ENCODE measurements around the gene EXT2.

Gene EXT2

GRCh38 chr11:44208976-44209603 is 113.6 kb downstream of the EXT2 start:
- peak in 1 of 5 donors; percentile 11 for DNase-seq

- DNase-seq: no peak
These were observed 116.7 kb downstream of the EXT2 start for GRCh38 chr11:44212128-44212527.

DNA sequence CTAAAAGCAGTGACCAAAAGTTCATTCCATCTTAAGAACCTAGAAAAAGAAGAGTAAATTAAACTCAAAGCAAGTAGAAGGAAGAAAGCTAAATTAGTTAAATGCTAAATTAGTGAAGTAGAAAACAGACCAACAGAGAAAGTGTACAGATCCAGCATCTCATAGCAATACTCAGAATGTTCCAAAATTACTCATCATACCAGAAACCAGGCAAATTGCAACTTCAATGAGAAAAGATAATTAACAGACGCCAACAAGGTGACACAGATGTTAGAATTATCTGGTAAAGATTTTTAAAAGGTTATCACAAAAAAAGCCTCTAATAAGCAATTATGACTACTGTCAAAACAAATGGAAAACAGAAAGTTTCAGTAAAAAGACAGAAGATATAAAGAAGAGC is 117.7 kb downstream of the EXT2 start:
- no peak for DNase-seq

DNA sequence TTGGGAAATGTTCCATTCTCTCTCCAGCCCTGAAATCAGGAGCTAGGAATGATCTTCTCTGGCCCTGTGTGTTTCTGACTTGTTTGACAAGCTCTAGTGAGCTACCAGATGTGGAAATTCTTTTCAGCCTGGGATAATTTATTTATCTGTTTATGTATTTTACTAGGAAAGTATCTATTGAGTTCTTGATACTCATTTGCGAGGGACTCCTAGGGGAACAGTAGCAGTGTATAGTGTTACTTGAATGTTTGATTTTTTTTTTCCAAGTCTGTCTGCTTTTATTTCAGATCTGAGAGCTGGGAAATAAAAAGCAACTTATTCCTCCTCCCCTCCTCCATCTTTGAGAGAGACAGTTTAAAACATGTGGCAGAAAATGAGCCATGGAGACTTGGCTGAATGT is 122.0 kb downstream of the EXT2 start:
- no peak for DNase-seq

GRCh38 chr11:44219830-44220796 is 124.6 kb downstream of the EXT2 start:
- DNase-seq: no peak

- no peak for DNase-seq
These were observed 126.0 kb downstream of the EXT2 start for GRCh38 chr11:44221456-44221855.

- DNase-seq: no peak
These were observed 126.5 kb downstream of the EXT2 start for GRCh38 chr11:44221992-44222391.

DNA sequence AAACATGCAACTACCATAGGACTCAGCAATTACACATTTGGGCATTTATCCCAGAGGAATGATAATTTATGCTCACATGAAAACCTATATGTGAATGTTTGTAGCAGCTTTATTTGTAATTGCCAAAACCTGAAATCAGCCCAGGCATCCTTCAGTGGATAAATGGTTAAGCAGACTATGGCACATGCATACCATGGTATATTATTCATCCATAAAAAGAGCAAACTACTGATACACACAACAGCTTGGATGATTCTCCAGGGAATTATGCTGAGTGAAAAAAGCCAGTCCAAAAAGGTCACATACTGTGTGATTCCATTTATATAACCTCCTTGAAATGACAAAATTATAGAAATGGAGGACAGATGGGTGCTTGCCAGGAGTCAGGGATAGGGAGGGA is 127.8 kb downstream of the EXT2 start:
- DNase-seq: no peak

- no peak for DNase-seq
These were observed 129.5 kb downstream of the EXT2 start for GRCh38 chr11:44224867-44225501.

DNA sequence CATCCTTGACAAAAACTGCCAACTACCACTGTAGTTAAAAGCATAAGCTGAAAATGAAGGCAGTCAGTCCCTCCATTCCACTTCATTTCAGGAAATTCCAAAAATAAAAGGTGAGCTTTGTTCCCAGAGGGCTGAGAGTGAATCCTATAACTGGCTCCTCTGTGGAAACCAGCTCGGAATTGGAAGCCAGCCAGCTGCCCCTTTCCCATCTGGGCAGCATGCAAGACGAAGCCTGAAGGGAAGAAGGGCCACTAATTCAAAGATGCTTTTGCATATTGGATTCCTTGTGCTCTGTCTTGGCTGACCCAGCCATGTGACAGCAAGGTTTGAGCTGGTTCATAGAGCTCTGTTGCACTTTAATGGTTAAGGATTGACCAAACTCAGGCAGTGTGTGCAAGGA is 131.0 kb downstream of the EXT2 start:
- DNase-seq: no peak

GRCh38 chr11:44226945-44227344 is 131.5 kb downstream of the EXT2 start:
- DNase-seq: no peak

- no peak for DNase-seq
These were observed 132.9 kb downstream of the EXT2 start for GRCh38 chr11:44228379-44228778.

- no peak for DNase-seq
These were observed 133.6 kb downstream of the EXT2 start for GRCh38 chr11:44229098-44229497.

DNA sequence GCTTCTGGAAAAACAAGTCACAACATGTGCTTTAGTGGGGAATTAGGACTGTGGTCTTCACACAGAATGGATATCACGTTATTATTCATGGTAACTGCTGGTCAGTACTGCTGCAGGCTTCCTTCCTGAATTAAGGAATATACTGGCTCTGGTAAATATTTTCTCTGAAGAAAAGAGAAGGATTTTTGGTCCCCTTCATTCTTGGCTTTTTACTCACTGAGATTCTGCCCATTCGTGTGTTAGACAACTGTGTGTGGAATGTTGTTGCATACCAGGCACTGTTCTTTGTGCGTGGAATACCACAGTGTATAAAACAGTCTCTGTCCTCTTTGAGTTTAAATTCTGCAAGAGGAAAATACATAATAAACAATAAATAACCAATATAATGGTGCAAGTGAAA is 134.1 kb downstream of the EXT2 start:
- no peak for DNase-seq

- no peak for DNase-seq
These were observed 140.3 kb downstream of the EXT2 start for GRCh38 chr11:44235765-44236201.

DNA sequence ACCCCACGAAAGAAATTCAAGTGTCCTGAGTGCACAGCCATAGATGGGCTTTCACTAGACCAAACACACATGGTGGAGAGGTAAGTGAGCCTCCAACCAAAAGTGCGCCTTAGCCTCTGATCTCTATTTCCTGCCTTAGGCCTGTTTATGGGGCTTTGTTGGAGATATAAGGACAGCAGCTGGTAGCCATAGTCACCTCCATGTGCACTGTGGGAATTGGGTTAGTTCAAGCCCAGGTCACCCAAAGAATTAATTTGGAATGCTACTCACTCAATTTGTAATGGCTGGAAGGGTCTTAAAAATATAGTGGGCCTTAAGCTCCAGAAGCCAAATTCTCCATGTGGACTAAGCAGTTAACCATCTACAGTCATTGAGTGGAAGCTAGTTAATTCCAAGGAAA is 140.8 kb downstream of the EXT2 start:
- DNase-seq: no peak

GRCh38 chr11:44237156-44237555 is 141.7 kb downstream of the EXT2 start:
- DNase-seq: no peak

DNA sequence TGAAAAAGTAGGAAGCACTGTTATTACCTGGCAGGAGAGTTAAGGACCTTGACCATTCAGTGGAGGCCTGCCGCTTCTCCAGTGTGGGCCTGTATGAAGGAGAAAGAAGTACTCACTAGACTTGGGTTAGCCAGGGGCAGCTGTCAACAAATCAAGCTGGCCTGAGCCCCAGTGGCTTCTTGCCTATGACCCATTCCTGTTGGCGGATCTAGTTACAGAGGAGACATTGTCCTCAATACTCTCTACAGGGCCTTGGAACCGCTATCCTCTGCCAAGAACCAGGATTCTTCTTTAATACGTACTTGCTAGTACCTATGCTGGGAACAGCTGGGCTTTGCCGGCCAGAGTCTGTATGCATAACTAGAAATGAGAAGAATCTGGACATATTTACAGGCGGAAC is 146.4 kb downstream of the EXT2 start:
- DNase-seq: no peak

- DNase-seq: no peak
These were observed 147.6 kb downstream of the EXT2 start for GRCh38 chr11:44243086-44243485.

GRCh38 chr11:44243595-44244343 is 148.3 kb downstream of the EXT2 start:
- no peak for DNase-seq

- no peak for DNase-seq
These were observed 149.3 kb downstream of the EXT2 start for GRCh38 chr11:44244639-44245310.

DNA sequence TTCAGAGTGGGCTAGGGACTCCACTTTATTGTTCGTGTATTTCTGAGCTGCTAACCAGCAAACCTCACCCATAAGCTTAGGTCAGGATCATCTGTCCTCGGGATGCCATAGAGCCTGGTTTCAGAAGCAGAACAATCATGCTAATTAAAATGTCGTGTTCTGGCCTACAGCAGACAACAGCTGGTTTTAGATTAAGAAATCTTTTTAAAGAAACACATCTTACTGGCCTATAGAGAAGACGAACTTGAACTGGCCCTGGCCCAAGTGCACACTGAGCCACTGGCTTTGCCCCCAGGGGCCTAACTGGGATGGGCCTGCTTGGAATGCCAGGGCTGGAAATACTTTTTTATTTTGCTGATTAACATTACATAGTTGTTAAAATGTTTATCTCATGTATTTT is 151.2 kb downstream of the EXT2 start:
- no peak for DNase-seq
